ENCODE results near the gene ZBTB20.

ZBTB20 gene

DNA sequence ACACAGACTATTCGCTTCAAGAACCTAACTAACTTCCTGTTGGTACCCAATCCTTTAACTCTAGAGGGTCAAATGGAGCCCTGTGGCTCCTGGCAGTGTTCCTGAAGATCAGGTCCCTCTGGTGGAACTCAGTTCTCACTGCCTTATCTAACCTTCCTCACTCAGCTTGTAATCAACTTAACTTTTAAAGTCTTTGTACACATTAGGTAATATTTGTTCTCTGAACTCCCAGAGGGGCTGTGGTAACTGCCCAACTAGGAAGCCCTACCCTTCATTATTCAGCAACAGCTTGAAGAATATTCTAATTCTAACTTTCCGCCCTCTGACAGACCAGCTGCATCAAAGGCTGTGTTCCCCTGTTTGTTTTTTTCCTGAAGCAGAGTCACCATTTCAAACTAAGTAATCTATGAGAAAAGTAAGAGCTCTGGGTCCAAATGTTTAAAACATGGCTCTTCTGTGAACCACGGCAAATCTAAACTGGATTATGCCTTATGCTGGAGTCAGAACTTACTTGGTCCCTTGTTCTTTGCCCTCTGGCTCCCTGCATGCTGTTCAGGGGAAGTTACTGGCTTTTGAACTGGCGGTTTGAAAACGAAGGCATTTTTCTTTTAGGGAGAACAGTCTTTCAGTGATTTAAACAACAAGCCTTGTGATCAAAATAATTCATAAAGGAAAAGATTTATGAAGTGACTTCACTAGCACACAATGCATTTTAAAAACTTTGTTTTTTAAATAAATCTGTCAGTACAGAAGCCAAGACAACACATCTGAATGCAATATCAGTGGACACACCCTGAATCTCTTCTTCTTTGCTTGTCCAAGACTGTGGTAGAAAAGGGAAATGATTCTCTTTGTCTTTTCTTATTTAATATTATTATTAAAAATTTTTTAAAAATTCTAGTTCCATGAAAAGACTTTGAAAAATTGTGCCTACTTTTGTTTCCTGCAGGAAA, 487.7 kb downstream of the ZBTB20 start:
- ATAC-seq (no peak), DNase-seq (no peak)
- H3K4me3 Mint-ChIP-seq, result no peak overlapping the region
- peaks cover 10% of the 10 kb centered on the region for H3K36me3 Mint-ChIP-seq (ENCODE audit: low read depth)
- H3K9me3 Mint-ChIP-seq, result peaks cover 13% of the 10 kb centered on the region
- no peaks in the 10 kb centered on the region for H3K4me1 Mint-ChIP-seq
- H3K27me3 Mint-ChIP-seq, result no peaks in the 10 kb centered on the region
- no peak overlapping the region for H3K27ac Mint-ChIP-seq

DNA sequence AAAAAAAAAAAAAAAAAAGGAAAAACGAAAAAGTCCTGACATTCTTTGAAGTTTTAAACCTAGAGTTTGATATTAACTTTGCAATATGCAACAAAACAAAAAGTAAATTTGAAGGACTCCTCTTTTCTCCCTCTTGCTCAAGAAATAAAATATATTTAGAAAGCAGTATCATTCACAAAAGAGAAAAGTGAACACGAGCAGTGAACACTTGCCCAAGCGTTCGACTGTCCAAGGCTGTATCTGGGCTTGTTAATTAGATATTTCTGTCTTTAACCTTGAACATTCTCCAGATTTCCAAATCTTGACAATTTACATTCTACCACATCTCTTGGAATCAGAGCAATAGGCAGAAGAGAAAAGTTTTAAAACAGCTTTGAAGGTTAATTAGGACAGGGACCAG, 495.5 kb downstream of the ZBTB20 start:
- Mint-ChIP-seq H3K4me1 (peaks cover 22% of the 10 kb centered on the region), H3K9me3 (peaks cover 5% of the 10 kb centered on the region), H3K4me3 (no peak overlapping the region), H3K27me3 (no peaks in the 10 kb centered on the region), H3K27ac (no peak overlapping the region), H3K36me3 (ENCODE audit: low read depth) (peaks cover 7% of the 10 kb centered on the region)
- DNase-seq (no peak), ATAC-seq (no peak)

DNA sequence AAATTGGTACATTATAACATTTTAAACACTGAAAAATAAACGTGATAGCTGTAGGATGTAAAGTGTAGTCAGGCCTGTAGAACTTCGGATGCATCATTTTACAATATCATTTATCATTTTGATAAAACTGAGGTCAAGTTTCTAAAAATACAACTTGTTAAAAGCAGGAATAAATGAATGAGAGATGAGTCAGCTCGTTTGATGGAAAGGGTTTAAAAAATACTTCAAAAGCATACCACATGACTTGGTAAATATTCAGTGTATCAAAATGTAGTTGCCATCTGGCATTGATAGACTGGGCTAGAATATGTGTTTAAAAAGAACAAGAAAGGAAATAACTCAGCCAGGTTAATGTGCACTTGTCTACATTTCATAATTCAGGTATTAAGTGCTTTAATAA, 496.3 kb downstream of the ZBTB20 start:
- no peaks in the 10 kb centered on the region for H3K27me3 Mint-ChIP-seq
- H3K4me1 Mint-ChIP-seq, result peaks cover 22% of the 10 kb centered on the region
- no peak overlapping the region for H3K4me3 Mint-ChIP-seq
- peaks cover 5% of the 10 kb centered on the region for H3K36me3 Mint-ChIP-seq (ENCODE audit: low read depth)
- H3K9me3 Mint-ChIP-seq, result no peaks in the 10 kb centered on the region
- DNase-seq, result no peak
- ATAC-seq, result no peak
- peak overlapping the region; percentile 49 for H3K27ac Mint-ChIP-seq

DNA sequence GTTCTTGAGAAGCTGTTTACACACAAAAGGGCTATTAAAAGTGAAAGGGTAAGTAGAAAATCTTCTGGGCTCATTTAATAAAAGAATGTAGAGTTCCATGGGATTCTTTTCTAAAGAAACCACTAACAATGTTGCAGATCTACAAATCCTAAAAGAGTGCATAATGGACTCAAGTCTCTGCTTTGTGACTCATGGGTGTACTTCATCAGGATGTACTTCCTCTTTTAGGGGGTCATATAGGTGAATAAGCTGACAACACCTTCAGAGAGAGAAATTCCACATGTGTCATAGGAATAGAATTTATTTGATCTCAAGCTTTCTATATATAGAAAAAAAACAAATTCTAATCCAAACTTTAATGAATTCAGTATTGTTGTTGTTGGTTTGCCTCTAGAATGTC, 497.8 kb downstream of the ZBTB20 start:
- ATAC-seq, result no peak
- no peak overlapping the region for H3K4me3 Mint-ChIP-seq
- no peaks in the 10 kb centered on the region for H3K27me3 Mint-ChIP-seq
- H3K4me1 Mint-ChIP-seq, result peaks cover 22% of the 10 kb centered on the region
- peaks cover 6% of the 10 kb centered on the region for H3K36me3 Mint-ChIP-seq (ENCODE audit: low read depth)
- H3K9me3 Mint-ChIP-seq, result no peaks in the 10 kb centered on the region
- H3K27ac Mint-ChIP-seq, result no peak overlapping the region
- DNase-seq, result no peak

DNA sequence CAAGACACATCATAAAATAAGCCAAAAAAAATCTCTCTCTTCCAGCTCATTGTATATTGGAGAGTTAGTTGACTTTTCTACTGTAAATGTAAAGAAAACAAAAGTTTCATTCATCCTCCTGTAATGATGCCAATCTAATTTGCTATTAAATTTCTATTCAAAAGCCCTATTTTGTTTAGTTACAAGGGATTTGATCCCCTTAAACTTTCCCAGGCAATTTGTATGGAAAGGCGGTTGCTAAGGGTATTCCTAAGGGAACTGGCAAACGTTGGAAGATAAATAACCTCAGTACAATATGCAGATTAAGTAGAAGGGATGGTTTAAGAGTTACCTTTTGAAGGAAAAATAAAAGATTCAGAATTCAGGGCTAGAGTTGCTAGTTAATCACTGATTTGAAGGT, 500.6 kb downstream of the ZBTB20 start:
- H3K4me1 Mint-ChIP-seq, result peaks cover 22% of the 10 kb centered on the region
- peaks cover 6% of the 10 kb centered on the region for H3K36me3 Mint-ChIP-seq (ENCODE audit: low read depth)
- DNase-seq, result no peak
- ATAC-seq, result no peak
- H3K9me3 Mint-ChIP-seq, result no peaks in the 10 kb centered on the region
- no peak overlapping the region for H3K27ac Mint-ChIP-seq
- no peaks in the 10 kb centered on the region for H3K27me3 Mint-ChIP-seq
- H3K4me3 Mint-ChIP-seq, result no peak overlapping the region

DNA sequence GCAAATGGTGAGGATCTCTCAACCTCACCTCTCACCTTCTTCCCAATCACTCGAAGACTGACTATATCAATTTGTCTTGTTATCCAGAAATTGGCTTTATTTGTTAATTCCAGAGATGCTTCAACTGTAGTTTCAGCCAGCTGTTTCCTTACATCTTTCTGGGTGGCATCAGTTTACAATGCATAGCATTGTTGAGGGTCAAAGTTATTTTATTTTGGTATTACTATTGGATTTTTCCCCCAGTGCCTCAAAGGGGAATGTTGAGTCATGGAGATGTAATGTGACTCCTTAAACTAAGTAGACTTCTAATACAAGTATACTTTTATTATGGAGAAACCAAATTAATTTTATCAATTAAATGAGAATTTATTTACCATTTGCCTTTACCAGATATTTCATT, 501.7 kb downstream of the ZBTB20 start:
- H3K4me3 Mint-ChIP-seq, result no peak overlapping the region
- H3K27me3 Mint-ChIP-seq, result no peaks in the 10 kb centered on the region
- peaks cover 13% of the 10 kb centered on the region for H3K4me1 Mint-ChIP-seq
- H3K27ac Mint-ChIP-seq, result no peak overlapping the region
- DNase-seq (no peak), ATAC-seq (no peak)
- no peaks in the 10 kb centered on the region for H3K9me3 Mint-ChIP-seq
- H3K36me3 Mint-ChIP-seq (ENCODE audit: low read depth), result peaks cover 3% of the 10 kb centered on the region

DNA sequence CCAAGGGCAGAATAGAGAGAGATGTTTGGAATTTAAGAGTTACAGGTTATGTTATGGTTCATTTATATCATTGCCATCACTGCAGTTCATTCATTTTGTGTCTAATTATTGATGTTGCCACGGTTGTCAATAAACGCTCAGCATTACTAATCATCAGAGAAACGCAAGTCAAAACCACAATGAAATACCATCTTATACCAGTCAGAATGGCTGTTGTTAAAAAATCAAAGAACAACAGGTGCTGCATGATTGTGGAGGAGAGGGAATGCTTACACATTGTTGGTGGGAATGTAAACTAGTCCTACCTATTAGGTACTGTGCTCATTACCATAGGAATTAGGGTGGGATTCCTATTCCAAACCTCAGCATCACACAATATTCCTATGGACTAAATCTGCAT, 502.7 kb downstream of the ZBTB20 start:
- Mint-ChIP-seq H3K27me3 (no peaks in the 10 kb centered on the region), H3K27ac (no peak overlapping the region), H3K4me1 (peaks cover 4% of the 10 kb centered on the region), H3K4me3 (no peak overlapping the region), H3K9me3 (no peaks in the 10 kb centered on the region), H3K36me3 (ENCODE audit: low read depth) (peaks cover 3% of the 10 kb centered on the region)
- ATAC-seq (no peak), DNase-seq (no peak)

DNA sequence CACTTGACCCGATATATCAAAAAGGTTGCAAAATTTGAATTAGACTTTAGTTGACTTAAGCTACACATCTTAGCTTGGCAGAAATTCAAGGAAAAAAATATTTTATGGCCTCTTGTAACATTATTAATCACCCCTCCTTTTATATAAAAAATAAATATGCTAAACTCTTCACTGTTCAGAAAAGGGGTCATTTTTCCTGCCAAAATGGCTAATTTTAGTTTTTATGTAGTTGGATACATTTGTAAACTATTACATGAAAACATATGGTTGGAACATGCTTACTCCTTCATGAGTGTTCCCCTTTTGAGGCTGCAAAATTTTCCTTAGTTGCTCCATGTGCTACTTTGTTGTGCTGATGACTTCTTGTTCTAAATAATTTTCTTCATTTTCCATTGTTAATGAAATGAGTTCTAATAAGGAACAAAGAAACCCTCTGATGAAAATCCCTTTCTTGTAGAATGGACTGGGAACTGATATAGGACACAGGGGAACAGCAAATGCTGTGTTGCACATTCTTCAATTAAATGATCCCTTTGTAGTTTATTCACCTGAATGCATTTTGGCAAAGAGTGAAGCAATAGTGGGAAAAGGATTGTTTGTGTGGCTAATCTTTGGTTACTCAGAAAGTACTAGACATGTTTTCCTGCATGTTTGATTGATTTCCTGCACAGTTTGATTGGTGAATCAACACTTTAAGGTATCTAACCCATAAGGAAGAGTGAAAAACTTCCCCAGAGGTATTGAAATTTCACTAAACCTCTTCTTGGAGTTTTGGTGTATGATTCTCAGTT, 503.9 kb downstream of the ZBTB20 start:
- Mint-ChIP-seq H3K36me3 (ENCODE audit: low read depth) (peaks cover 7% of the 10 kb centered on the region), H3K27ac (no peak overlapping the region), H3K27me3 (no peaks in the 10 kb centered on the region), H3K9me3 (peaks cover 3% of the 10 kb centered on the region), H3K4me3 (no peak overlapping the region), H3K4me1 (no peaks in the 10 kb centered on the region)
- no peak for ATAC-seq
- no peak for DNase-seq

DNA sequence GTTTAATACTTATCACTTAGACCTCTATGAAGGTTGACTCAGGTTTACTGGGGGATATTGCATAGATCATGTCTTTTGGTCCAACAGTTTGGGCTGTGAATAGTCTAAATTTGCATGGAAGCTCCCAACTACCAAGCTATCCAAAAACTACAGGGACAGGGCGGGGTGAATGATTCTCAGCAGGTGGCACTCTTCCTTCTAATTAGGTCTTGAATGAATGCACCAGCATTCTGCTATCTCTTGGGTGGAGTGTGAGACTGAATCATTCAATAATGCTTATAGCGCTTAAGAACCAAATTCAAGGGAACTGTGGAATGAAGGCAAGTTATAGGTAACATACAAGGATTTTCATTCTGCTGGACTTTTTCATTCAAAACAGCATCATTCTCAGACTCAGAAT, 507.0 kb downstream of the ZBTB20 start:
- DNase-seq (no peak), ATAC-seq (no peak)
- no peaks in the 10 kb centered on the region for H3K27me3 Mint-ChIP-seq
- no peaks in the 10 kb centered on the region for H3K4me1 Mint-ChIP-seq
- no peak overlapping the region for H3K27ac Mint-ChIP-seq
- peaks cover 22% of the 10 kb centered on the region for H3K36me3 Mint-ChIP-seq (ENCODE audit: low read depth)
- H3K4me3 Mint-ChIP-seq, result no peak overlapping the region
- H3K9me3 Mint-ChIP-seq, result peaks cover 21% of the 10 kb centered on the region

DNA sequence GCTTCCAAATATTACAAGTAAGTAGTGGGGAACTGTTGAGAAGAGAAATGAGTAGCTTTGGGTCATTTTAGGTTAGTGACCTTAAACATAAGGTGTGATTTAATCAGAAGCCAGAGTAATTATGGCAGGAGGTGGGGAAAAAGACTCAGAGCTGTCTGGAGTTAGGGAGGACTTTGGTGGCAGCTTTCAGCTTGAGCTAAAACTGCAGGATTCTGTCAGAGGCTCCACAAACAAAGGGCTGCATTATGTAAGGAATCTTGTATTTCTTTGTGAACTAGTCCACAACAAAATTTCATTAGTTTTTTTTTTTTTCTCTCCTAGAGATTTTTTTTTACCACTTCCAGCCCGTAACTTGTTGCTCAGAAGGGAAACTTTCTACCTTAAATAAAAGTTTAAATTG, 507.9 kb downstream of the ZBTB20 start:
- Mint-ChIP-seq H3K27ac (no peak overlapping the region), H3K36me3 (ENCODE audit: low read depth) (peaks cover 20% of the 10 kb centered on the region), H3K4me3 (no peak overlapping the region), H3K9me3 (peaks cover 23% of the 10 kb centered on the region), H3K27me3 (no peaks in the 10 kb centered on the region), H3K4me1 (peaks cover 1% of the 10 kb centered on the region)
- ATAC-seq, result no peak
- no peak for DNase-seq

DNA sequence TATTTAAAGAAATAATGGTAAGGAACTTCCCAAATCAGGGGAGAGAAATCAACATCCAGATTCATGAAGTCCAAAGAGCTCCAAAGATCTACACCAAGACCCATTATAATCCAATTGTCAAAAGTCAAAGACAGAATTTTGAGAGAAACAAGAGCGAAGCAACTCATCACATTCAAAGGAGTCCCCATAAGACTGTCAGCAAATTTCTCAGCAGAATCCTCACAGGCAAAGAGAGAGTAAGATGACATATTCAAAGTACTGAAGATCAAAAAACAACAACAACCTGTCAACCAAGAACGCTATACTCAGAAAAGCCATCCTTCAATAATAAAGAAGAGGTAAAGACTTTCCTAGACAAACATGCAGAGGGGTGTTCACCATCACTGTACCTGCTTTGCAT, 511.2 kb downstream of the ZBTB20 start:
- peak overlapping the region; percentile 0 for H3K27ac Mint-ChIP-seq

DNA sequence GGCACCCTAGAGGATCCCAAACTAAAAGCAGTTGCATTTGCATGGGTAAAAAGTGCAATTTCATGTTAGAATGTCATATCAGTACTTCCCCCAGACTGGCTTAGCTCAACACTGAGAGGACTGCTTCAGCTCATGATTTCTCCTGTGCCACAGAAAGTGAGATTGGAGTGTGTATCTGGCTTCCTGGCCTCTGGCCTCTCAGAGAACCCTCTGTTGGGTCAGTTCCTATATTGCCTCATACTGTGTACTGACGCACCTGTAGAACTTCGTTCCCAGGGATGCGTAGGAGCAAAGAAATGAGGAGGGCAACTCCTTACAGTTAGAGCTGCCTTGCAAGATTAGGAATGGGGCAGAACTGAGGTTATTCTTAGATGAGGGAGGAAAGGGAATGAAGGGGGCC, 512.5 kb downstream of the ZBTB20 start:
- Mint-ChIP-seq H3K4me1 (peaks cover 27% of the 10 kb centered on the region), H3K27me3 (no peaks in the 10 kb centered on the region), H3K27ac (no peak overlapping the region), H3K36me3 (ENCODE audit: low read depth) (peaks cover 20% of the 10 kb centered on the region), H3K4me3 (no peak overlapping the region), H3K9me3 (peaks cover 23% of the 10 kb centered on the region)
- DNase-seq (no peak), ATAC-seq (no peak)

More for the DNA sequence above, 511.2 kb downstream of the ZBTB20 start:
- DNase-seq (no peak), ATAC-seq (no peak)
- H3K9me3 Mint-ChIP-seq, result peaks cover 23% of the 10 kb centered on the region
- no peak overlapping the region for H3K4me3 Mint-ChIP-seq
- H3K27me3 Mint-ChIP-seq, result no peaks in the 10 kb centered on the region
- H3K4me1 Mint-ChIP-seq, result peaks cover 27% of the 10 kb centered on the region
- H3K36me3 Mint-ChIP-seq (ENCODE audit: low read depth), result peaks cover 20% of the 10 kb centered on the region

DNA sequence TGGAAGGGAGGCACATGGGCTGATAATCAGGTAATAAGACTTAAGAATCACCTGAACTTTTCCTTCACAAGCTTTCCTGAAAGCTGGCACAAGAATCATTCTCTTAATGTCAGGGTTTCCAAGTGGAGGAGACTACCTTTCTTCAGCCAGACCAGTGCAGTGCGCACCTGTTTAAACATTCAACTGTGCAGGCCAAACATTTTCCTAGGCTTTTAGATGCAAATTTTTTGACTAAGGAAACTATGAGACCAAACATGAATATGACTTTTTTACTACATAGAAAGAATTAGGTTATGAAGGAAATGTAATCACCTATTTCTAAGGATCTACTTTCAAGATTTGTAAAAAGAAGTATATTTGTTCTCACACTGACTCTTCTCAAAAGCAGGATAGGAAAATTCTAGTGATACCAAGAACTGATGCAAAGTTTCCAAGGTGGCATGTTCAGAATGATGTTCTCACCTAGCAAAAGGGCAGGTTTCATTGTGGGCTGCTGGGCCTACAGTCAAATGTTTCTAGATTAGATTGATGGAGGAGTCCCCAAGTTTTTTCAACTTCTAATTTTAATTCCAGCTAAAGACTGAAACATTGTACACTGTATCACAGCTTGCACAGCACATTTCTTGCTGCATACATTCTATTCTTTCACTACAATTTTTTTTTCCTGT, 514.2 kb downstream of the ZBTB20 start:
- DNase-seq (peak; percentile 20), ATAC-seq (peak; percentile 94)
- Mint-ChIP-seq H3K27me3 (no peaks in the 10 kb centered on the region), H3K9me3 (peaks cover 19% of the 10 kb centered on the region), H3K27ac (peak overlapping the region; percentile 81), H3K4me3 (peak overlapping the region; percentile 9), H3K4me1 (peaks cover 27% of the 10 kb centered on the region), H3K36me3 (ENCODE audit: low read depth) (peaks cover 15% of the 10 kb centered on the region)

DNA sequence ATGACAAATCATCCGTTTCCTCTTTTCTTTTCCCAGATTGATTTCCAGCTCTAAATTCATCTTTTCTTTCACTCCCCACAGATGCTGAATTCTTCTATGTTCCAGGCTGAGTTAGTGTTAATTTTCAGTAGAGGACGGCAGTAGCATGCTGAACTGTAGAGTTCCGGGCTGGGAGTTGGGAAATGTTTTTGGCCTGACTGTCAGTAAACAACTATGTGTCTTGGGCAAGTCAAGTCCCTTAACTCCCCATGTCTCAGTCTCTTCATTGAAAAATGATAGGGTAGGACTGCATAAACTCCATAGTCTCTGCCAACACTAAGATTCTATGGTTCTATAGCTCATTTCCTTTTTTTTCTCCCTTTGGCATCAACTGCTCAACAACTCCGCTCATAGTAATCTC, 519.3 kb downstream of the ZBTB20 start:
- DNase-seq, result no peak
- no peak overlapping the region for H3K27ac Mint-ChIP-seq
- ATAC-seq, result no peak
- peaks cover 2% of the 10 kb centered on the region for H3K9me3 Mint-ChIP-seq
- peaks cover 40% of the 10 kb centered on the region for H3K4me1 Mint-ChIP-seq
- no peak overlapping the region for H3K4me3 Mint-ChIP-seq
- H3K36me3 Mint-ChIP-seq (ENCODE audit: low read depth), result peaks cover 9% of the 10 kb centered on the region
- no peaks in the 10 kb centered on the region for H3K27me3 Mint-ChIP-seq

Data from activated naive CD8-positive, alpha-beta T cell treated with anti-CD3 and anti-CD28 coated beads, Interleukin-2, amount 50 U/mL, for 24 hours (primary cell).